Type B pancreatic cell (in vitro differentiated cells): ENCODE data around the gene CEP112. TPM values are rescaled to one million over a fixed set of nuclear protein-coding genes. Genes with fewer than 3 reads are reported as not detected.

Source experiments
- DNase-seq: peaks from one replicate; pipeline ENCODE4 v3.0.0; 2021; ENCODE audit warnings: mixed read lengths; ENCODE audit not compliant: unreplicated experiment; ENCODE audit errors: extremely low spot score
- H3K27ac Mint-ChIP-seq: 2 replicates; pipeline ENCODE4 v1.8.0; 2021; ENCODE audit warnings: mild to moderate bottlenecking, mixed read lengths
- H3K27me3 Mint-ChIP-seq: 2 replicates; pipeline ENCODE4 v1.8.0; 2021; ENCODE audit warnings: mixed read lengths
- H3K36me3 Mint-ChIP-seq: 2 replicates; pipeline ENCODE4 v1.8.0; 2021; ENCODE audit warnings: mixed read lengths
- H3K4me1 Mint-ChIP-seq: one replicate; pipeline ENCODE4 v1.8.0; 2021; ENCODE audit warnings: mixed read lengths; ENCODE audit not compliant: unreplicated experiment
- H3K4me3 Mint-ChIP-seq: 2 replicates; pipeline ENCODE4 v1.8.0; 2021; ENCODE audit warnings: mild to moderate bottlenecking, mixed read lengths
- H3K9me3 Mint-ChIP-seq: 2 replicates; pipeline ENCODE4 v1.8.0; 2021; ENCODE audit warnings: mixed read lengths
- total RNA-seq: library from RNA; stranded (reverse); gene quantifications from 2 replicates; pipeline ENCODE4 v1.2.1, GENCODE V29; 2021; ENCODE audit warnings: low replicate concordance
- TF ChIP-seq, protein P1 (sequence below): fragments of 200-600 bp; sonication (generic); conservative IDR thresholded peaks from 2 replicates; pipeline ENCODE4 v1.5.0; 2021; ENCODE audit warnings: antibody characterized with exemption, mild to moderate bottlenecking

Gene CEP112
- total RNA-seq, 1 donor from 2014 or later, result 18.0 TPM

GRCh38 chr17:66215529-66215911 is 23.6 kb upstream of the CEP112 start:
- H3K27me3 Mint-ChIP-seq, result peaks cover 6% of the 10 kb centered on the region
- no peak overlapping the region for H3K4me3 Mint-ChIP-seq
- no peak for DNase-seq
- H3K9me3 Mint-ChIP-seq, result no peaks in the 10 kb centered on the region
- no peaks in the 10 kb centered on the region for H3K4me1 Mint-ChIP-seq
- no peak overlapping the region for H3K27ac Mint-ChIP-seq
- TF ChIP-seq, protein P1, sequence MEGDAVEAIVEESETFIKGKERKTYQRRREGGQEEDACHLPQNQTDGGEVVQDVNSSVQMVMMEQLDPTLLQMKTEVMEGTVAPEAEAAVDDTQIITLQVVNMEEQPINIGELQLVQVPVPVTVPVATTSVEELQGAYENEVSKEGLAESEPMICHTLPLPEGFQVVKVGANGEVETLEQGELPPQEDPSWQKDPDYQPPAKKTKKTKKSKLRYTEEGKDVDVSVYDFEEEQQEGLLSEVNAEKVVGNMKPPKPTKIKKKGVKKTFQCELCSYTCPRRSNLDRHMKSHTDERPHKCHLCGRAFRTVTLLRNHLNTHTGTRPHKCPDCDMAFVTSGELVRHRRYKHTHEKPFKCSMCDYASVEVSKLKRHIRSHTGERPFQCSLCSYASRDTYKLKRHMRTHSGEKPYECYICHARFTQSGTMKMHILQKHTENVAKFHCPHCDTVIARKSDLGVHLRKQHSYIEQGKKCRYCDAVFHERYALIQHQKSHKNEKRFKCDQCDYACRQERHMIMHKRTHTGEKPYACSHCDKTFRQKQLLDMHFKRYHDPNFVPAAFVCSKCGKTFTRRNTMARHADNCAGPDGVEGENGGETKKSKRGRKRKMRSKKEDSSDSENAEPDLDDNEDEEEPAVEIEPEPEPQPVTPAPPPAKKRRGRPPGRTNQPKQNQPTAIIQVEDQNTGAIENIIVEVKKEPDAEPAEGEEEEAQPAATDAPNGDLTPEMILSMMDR, result no peak
- H3K36me3 Mint-ChIP-seq, result no peaks in the 10 kb centered on the region

GRCh38 chr17:66214884-66215528 is 23.1 kb upstream of the CEP112 start:
- TF ChIP-seq, protein P1, result no peak
- Mint-ChIP-seq H3K4me1 (no peaks in the 10 kb centered on the region), H3K27me3 (peaks cover 6% of the 10 kb centered on the region), H3K9me3 (no peaks in the 10 kb centered on the region), H3K36me3 (no peaks in the 10 kb centered on the region), H3K4me3 (no peak overlapping the region), H3K27ac (no peak overlapping the region)
- no peak for DNase-seq

- no peak overlapping the region for H3K27ac Mint-ChIP-seq
- no peaks in the 10 kb centered on the region for H3K27me3 Mint-ChIP-seq
- H3K4me1 Mint-ChIP-seq, result no peaks in the 10 kb centered on the region
- peaks cover 6% of the 10 kb centered on the region for H3K9me3 Mint-ChIP-seq
- H3K36me3 Mint-ChIP-seq, result no peaks in the 10 kb centered on the region
- H3K4me3 Mint-ChIP-seq, result no peak overlapping the region
- DNase-seq, result no peak
- TF ChIP-seq, protein P1, result no peak
These were observed 19.3 kb upstream of the CEP112 start for GRCh38 chr17:66211047-66211810.

DNA sequence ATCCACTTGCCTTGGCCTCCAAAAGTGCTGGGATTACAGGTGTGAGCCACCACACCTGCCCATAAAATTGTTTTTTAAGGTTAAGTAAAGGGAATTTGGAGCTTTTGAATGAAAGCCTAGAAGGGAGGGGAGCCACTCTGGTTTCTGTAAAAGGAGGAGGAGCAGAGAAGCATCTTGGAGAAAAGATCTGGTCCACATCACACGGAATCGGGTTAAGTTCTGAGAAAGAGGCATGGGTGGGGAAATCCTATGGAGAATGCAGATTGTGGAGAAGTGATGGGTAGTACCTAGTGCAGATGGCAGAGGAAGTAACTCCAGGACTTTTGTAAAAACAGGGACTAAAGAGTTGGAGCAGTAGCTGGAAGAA is 18.3 kb upstream of the CEP112 start:
- DNase-seq, result no peak
- no peaks in the 10 kb centered on the region for H3K4me1 Mint-ChIP-seq
- TF ChIP-seq, protein P1, result no peak
- H3K27me3 Mint-ChIP-seq, result no peaks in the 10 kb centered on the region
- no peaks in the 10 kb centered on the region for H3K36me3 Mint-ChIP-seq
- peaks cover 6% of the 10 kb centered on the region for H3K9me3 Mint-ChIP-seq
- H3K27ac Mint-ChIP-seq, result no peak overlapping the region
- no peak overlapping the region for H3K4me3 Mint-ChIP-seq

DNA sequence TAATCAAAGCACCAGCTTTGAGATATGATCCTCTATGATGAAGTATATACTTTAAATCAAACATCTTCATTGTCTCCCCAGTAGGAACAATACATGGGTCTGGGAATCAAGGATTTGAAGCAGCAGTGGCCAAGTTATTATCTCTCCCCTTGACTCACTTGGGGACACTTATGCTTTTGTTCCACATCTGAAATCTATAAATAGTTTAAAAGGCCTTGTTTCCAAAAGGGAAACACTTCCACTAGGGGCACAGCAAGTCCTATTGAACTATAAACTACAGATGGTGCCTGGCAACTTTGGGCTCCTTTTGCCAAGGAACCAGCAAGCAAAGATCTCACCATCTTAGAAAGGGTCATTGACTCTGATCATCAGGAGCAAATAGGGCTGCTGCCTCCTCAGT is 16.0 kb upstream of the CEP112 start:
- DNase-seq, result no peak
- Mint-ChIP-seq H3K27ac (no peak overlapping the region), H3K36me3 (no peaks in the 10 kb centered on the region), H3K27me3 (no peaks in the 10 kb centered on the region), H3K4me1 (no peaks in the 10 kb centered on the region), H3K9me3 (peaks cover 10% of the 10 kb centered on the region), H3K4me3 (no peak overlapping the region)
- TF ChIP-seq, protein P1, result no peak
